GM12865 (cell line): ENCODE results near the gene DNAJC6.

Source experiments
- DNase-seq: peaks from one replicate; pipeline ENCODE4 v3.0.0; 2010; ENCODE audit warnings: low read depth
- H3K4me3 ChIP-seq: 2 replicates; pipeline ENCODE4 v1.5.1; 2011; ENCODE audit warnings: mild to moderate bottlenecking, low read depth, low read length, control low read depth
- CTCF ChIP-seq: IDR thresholded peaks from 2 replicates; pipeline ENCODE4 v1.5.1; 2011; ENCODE audit warnings: low read length, control low read depth, low read depth, inconsistent platforms; ENCODE audit not compliant: insufficient read depth; ENCODE audit errors: missing control alignments

Gene DNAJC6

GRCh38 chr1:65265651-65266351 lies 43.5 kb upstream of the DNAJC6 start:
- peak; percentile 1 for TF ChIP-seq CTCF
- DNase-seq, result peak; percentile 67

GRCh38 chr1:65266476-65266875 lies 42.9 kb upstream of the DNAJC6 start:
- no peak for DNase-seq
- no peak for TF ChIP-seq CTCF
- peak overlapping the region; percentile 77; the same call in 1 of the 2 replicates for H3K4me3 ChIP-seq

More at GRCh38 chr1:65265651-65266351, 43.5 kb upstream of the DNAJC6 start:
- peak overlapping the region; percentile 77 for H3K4me3 ChIP-seq

GRCh38 chr1:65267271-65267670 lies 42.1 kb upstream of the DNAJC6 start:
- no peak for DNase-seq
- no peak for TF ChIP-seq CTCF
- H3K4me3 ChIP-seq, result no peak overlapping the region

- no peak for TF ChIP-seq CTCF
- H3K4me3 ChIP-seq, result no peak overlapping the region
- no peak for DNase-seq
These were observed 41.7 kb upstream of the DNAJC6 start for GRCh38 chr1:65267683-65268082.

DNA sequence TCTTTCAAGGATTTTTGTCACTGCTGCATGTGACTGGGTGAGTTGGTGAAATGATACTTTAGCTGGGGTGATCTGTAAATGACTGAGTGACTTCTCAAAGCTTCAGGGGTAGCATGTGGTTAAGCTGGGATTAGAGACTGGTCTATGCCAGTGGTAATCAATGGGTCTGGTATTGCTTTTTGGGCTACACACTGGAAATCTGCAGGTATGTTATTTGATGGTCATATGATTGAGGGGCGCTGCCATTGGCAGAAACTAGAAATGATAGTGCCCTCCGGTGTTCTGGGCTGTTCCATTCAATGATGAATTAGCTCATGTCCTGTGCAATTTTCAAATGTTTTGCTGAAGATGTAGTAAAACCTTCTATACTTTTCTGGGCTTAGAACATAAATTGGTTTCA lies 39.7 kb upstream of the DNAJC6 start:
- TF ChIP-seq CTCF, result no peak
- H3K4me3 ChIP-seq, result no peak overlapping the region

GRCh38 chr1:65276197-65276939 lies 33.0 kb upstream of the DNAJC6 start:
- H3K4me3 ChIP-seq, result no peak overlapping the region
- no peak for TF ChIP-seq CTCF
- DNase-seq, result no peak

More for the DNA sequence above, 39.7 kb upstream of the DNAJC6 start:
- no peak for DNase-seq
